ENCODE measurements around the gene SLU7.
A peak's percentile ranks its signal among the peaks of the same experiment; 100 is the strongest.

SLU7 gene

DNA sequence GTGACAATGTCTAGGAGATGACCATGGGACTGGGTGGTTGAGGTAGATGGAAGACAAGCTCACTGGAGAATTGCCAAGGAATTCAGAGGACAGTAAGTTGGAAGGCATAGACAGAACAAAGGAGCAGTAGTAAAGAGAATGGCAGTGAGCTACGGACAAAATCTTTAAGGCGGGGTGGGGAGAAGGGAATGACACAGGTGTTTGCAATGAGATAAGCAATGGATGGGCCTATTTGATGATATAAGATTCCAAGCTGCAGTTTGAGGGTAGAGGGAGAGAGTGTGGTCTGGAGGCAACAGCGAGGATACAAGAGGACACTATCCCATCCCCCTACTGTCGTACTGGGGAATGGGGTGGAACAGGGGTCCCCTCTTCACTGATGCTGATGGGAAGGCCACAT lies 17.1 kb upstream of the SLU7 start:
- H3K9me3 ChIP-seq (ENCODE audit: control insufficient read depth, low read length): no peaks in the 10 kb centered on the region
- no peaks in the 10 kb centered on the region for H3K4me1 ChIP-seq (ENCODE audit: control insufficient read depth, insufficient read depth, low read length, poor library complexity, severe bottlenecking)
- H3K36me3 ChIP-seq (ENCODE audit: control insufficient read depth, insufficient read depth, low read length): peaks cover 3% of the 10 kb centered on the region
- no peak overlapping the region for H3K27ac ChIP-seq (ENCODE audit: low read depth, low read length, severe bottlenecking)
- 92% methylated on average over 2 of the region's 4 CpGs for WGBS, 2 experiments (ENCODE audit: insufficient coverage in 2 of 2)
- H3K4me3 ChIP-seq (ENCODE audit: extremely low read depth, insufficient read depth, low read length, poor library complexity, severe bottlenecking): no peak overlapping the region

- Histone ChIP-seq H3K9me3 (ENCODE audit: control insufficient read depth, low read length) (no peaks in the 10 kb centered on the region), H3K4me1 (ENCODE audit: control insufficient read depth, insufficient read depth, low read length, poor library complexity, severe bottlenecking) (no peaks in the 10 kb centered on the region), H3K4me3 (ENCODE audit: extremely low read depth, insufficient read depth, low read length, poor library complexity, severe bottlenecking) (no peak overlapping the region), H3K27ac (ENCODE audit: low read depth, low read length, severe bottlenecking) (no peak overlapping the region), H3K36me3 (ENCODE audit: control insufficient read depth, insufficient read depth, low read length) (peaks cover 3% of the 10 kb centered on the region)
- WGBS, 2 experiments (ENCODE audit: insufficient coverage in 2 of 2): 67 to 76% methylated on average over 1 of the region's 1 CpG
Measured at GRCh38 chr5:160435532-160435931, 16.7 kb upstream of the SLU7 start.

DNA sequence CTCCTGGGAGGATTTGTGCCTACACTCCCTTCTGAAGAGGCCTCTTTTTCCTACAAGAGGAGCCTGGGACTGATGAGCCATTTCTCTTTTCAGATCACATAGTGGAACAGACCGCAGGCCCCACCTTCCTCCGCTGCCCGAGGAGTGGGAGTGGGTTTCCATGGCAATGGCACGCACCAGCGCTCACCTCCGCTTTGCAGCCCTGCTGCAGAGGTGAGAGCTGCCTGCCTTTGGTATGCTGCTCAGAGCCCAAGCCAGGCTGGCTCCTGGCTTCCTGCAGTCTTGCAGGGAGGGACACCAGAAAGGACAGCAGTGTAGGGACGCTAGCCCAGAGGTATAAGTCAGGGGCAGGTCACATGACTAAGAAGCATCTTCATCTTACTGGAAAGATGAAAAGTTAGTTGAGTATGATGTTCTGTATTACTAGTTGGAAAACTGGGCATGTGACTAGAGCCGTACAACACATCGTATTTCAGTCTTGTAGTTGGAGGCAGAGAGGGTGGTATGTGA lies 15.2 kb upstream of the SLU7 start:
- 60 to 79% methylated on average over 6 to 8 of the region's 9 CpGs for WGBS, 2 experiments (ENCODE audit: insufficient coverage in 2 of 2)
- Histone ChIP-seq H3K4me3 (ENCODE audit: extremely low read depth, insufficient read depth, low read length, poor library complexity, severe bottlenecking) (no peak overlapping the region), H3K9me3 (ENCODE audit: control insufficient read depth, low read length) (no peaks in the 10 kb centered on the region), H3K27ac (ENCODE audit: low read depth, low read length, severe bottlenecking) (no peak overlapping the region), H3K36me3 (ENCODE audit: control insufficient read depth, insufficient read depth, low read length) (peaks cover 6% of the 10 kb centered on the region), H3K4me1 (ENCODE audit: control insufficient read depth, insufficient read depth, low read length, poor library complexity, severe bottlenecking) (no peaks in the 10 kb centered on the region)

- H3K4me1 ChIP-seq (ENCODE audit: control insufficient read depth, insufficient read depth, low read length, poor library complexity, severe bottlenecking): no peaks in the 10 kb centered on the region
- WGBS, 2 experiments (ENCODE audit: insufficient coverage in 2 of 2): 93% methylated on average over 3 of the region's 7 CpGs; no CpG with 5 or more reads in 1 of the 2 experiments
- H3K36me3 ChIP-seq (ENCODE audit: control insufficient read depth, insufficient read depth, low read length): peaks cover 19% of the 10 kb centered on the region
- H3K27ac ChIP-seq (ENCODE audit: low read depth, low read length, severe bottlenecking): no peak overlapping the region
- no peaks in the 10 kb centered on the region for H3K9me3 ChIP-seq (ENCODE audit: control insufficient read depth, low read length)
- H3K4me3 ChIP-seq (ENCODE audit: extremely low read depth, insufficient read depth, low read length, poor library complexity, severe bottlenecking): no peak overlapping the region
Measured at GRCh38 chr5:160432787-160433186, 13.9 kb upstream of the SLU7 start.

DNA sequence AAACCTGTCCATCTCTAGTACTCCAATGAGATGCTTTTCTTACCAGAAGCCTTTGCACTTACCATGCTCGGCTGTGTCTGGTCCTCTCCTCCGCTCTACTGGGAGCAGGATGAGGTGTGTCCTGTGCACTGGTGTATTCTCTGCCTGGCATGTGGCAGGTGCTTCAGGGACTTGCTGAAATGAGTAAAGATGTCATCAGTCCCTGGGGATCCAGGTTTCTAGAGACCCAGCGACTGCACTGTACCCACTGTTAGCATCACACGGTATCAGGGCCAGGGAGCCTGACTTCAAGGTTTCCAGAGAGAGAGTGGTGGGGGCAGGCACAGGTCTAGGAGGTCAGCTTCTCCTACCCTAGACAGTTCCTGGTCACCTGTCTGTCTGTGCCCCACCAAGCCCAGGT lies 13.3 kb upstream of the SLU7 start:
- no peaks in the 10 kb centered on the region for H3K4me1 ChIP-seq (ENCODE audit: control insufficient read depth, insufficient read depth, low read length, poor library complexity, severe bottlenecking)
- H3K4me3 ChIP-seq (ENCODE audit: extremely low read depth, insufficient read depth, low read length, poor library complexity, severe bottlenecking): no peak overlapping the region
- H3K9me3 ChIP-seq (ENCODE audit: control insufficient read depth, low read length): no peaks in the 10 kb centered on the region
- no peak overlapping the region for H3K27ac ChIP-seq (ENCODE audit: low read depth, low read length, severe bottlenecking)
- 88 to 89% methylated on average over 3 of the region's 4 CpGs for WGBS, 2 experiments (ENCODE audit: insufficient coverage in 2 of 2)
- peaks cover 25% of the 10 kb centered on the region for H3K36me3 ChIP-seq (ENCODE audit: control insufficient read depth, insufficient read depth, low read length)

- peaks cover 10% of the 10 kb centered on the region for H3K4me1 ChIP-seq (ENCODE audit: control insufficient read depth, insufficient read depth, low read length, poor library complexity, severe bottlenecking)
- no peak overlapping the region for H3K4me3 ChIP-seq (ENCODE audit: extremely low read depth, insufficient read depth, low read length, poor library complexity, severe bottlenecking)
- no peaks in the 10 kb centered on the region for H3K9me3 ChIP-seq (ENCODE audit: control insufficient read depth, low read length)
- WGBS, 2 experiments (ENCODE audit: insufficient coverage in 2 of 2): 93 to 100% methylated on average over 1 to 2 of the region's 4 CpGs
- peaks cover 66% of the 10 kb centered on the region for H3K36me3 ChIP-seq (ENCODE audit: control insufficient read depth, insufficient read depth, low read length)
- no peak overlapping the region for H3K27ac ChIP-seq (ENCODE audit: low read depth, low read length, severe bottlenecking)
Measured at GRCh38 chr5:160427607-160428006, 8.7 kb upstream of the SLU7 start.

- H3K4me3 ChIP-seq (ENCODE audit: extremely low read depth, insufficient read depth, low read length, poor library complexity, severe bottlenecking): peak overlapping the region; percentile 68
- WGBS, 2 experiments (ENCODE audit: insufficient coverage in 2 of 2): 20 to 49% methylated on average over 1 to 2 of the region's 2 CpGs
- peaks cover 50% of the 10 kb centered on the region for H3K36me3 ChIP-seq (ENCODE audit: control insufficient read depth, insufficient read depth, low read length)
- H3K27ac ChIP-seq (ENCODE audit: low read depth, low read length, severe bottlenecking): no peak overlapping the region
- no peaks in the 10 kb centered on the region for H3K9me3 ChIP-seq (ENCODE audit: control insufficient read depth, low read length)
- peaks cover 22% of the 10 kb centered on the region for H3K4me1 ChIP-seq (ENCODE audit: control insufficient read depth, insufficient read depth, low read length, poor library complexity, severe bottlenecking)
Measured at GRCh38 chr5:160423099-160423498, 4.2 kb upstream of the SLU7 start.

DNA sequence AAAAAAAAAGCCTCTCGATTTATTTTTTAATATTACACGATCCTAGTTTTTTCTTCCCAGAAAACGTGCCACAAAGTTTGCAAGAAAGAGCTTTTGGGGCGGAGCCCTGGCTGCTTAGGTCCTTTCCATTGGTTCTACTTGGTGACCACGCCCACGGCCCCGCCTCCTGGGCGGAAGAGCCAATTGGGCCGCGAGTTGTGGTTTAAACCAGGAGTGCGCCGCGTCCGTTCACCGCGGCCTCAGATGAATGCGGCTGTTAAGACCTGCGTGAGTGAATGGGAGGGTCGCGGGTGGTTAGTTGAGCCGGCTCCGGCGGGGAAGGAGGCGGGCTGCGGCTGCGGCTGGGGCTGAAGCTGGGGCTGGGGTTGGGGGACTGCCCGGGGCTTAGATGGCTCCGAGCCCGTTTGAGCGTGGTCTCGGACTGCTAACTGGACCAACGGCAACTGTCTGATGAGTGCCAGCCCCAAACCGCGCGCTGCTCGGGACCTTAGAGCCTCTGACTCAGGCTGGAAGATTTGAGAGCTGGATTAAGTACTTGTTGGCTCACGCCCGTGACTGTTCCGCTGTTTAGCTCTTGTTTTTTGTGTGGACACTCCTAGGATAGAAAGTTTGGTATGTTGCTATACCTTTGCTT lies 2.9 kb upstream of the SLU7 start, which contains the start of gene PTTG1:
TSS of gene PTTG1 (plus strand) at position 231 of the 634 bp plus-strand sequence. CDS start 458 bp downstream, outside the sequence.
- 0% methylated on average over 30 to 34 of the region's 39 CpGs for WGBS, 2 experiments (ENCODE audit: insufficient coverage in 2 of 2)
- peak within 1 kb of the TSS; percentile 75 for H3K27ac ChIP-seq (ENCODE audit: low read depth, low read length, severe bottlenecking)
- H3K4me1 ChIP-seq (ENCODE audit: control insufficient read depth, insufficient read depth, low read length, poor library complexity, severe bottlenecking): peaks cover 26% of the 10 kb centered on the region
- H3K36me3 ChIP-seq (ENCODE audit: control insufficient read depth, insufficient read depth, low read length): peaks cover 37% of the 10 kb centered on the region
- peak within 1 kb of the TSS; percentile 68 for H3K4me3 ChIP-seq (ENCODE audit: extremely low read depth, insufficient read depth, low read length, poor library complexity, severe bottlenecking)
- H3K9me3 ChIP-seq (ENCODE audit: control insufficient read depth, low read length): no peaks in the 10 kb centered on the region

DNA sequence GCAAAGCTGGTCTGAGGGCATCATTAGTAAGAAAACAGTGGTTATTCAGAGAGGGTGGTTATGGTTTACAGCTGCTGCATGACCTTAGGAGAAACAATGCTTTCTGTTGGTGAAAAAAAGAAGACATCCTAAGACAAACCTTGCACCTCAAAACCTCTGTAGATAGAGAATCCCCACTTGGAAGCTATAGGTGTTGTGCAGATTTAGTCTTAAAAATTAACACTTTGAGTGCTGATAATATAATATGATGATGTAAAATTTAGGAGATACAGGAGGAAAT lies 1.4 kb upstream of the SLU7 start:
- Histone ChIP-seq H3K4me1 (ENCODE audit: control insufficient read depth, insufficient read depth, low read length, poor library complexity, severe bottlenecking) (peaks cover 26% of the 10 kb centered on the region), H3K27ac (ENCODE audit: low read depth, low read length, severe bottlenecking) (no peak overlapping the region), H3K36me3 (ENCODE audit: control insufficient read depth, insufficient read depth, low read length) (peaks cover 35% of the 10 kb centered on the region), H3K9me3 (ENCODE audit: control insufficient read depth, low read length) (no peaks in the 10 kb centered on the region), H3K4me3 (ENCODE audit: extremely low read depth, insufficient read depth, low read length, poor library complexity, severe bottlenecking) (no peak overlapping the region)

DNA sequence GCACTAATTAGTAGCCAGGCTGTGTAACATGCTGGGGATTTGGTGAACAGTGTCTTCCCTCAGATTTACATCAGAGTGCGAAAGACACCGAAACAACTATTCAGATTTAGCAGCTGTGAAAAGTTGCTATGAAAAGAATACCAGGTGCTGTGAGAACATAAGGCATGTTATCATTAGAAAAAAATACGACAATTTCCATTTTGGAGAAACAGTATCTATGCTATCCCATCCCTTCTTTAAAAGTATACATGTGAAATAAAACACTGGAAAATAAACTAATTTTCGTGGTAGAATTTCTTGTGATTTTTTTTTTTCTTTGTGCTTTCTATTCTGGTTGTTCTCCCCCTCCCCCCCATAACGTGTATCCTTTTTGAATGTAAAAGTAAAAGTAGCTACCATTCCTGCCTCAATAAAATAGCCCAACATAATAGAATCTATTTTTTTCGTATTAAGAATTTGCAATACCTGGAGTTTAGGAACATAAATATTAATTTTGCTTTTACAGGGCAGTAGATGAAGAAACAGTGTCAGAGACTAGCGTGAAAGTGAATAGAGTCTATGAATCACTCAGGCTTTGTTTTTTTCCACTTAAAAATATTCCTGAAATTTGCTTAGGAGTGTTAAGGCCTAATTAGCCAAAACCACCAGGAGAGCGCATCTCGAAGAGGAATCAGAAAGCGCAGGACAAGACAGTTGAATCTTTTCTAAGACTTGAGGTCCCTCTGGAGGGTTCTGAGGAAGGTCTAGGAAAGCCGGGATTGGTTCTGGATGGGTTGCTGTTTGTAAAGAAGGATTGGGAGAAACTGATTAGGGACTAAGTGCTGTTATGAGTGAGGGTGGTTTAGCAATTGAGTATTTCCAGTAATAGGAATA lies 813 bp upstream of the SLU7 start:
- peaks cover 26% of the 10 kb centered on the region for H3K4me1 ChIP-seq (ENCODE audit: control insufficient read depth, insufficient read depth, low read length, poor library complexity, severe bottlenecking)
- 80 to 90% methylated on average over 4 to 6 of the region's 11 CpGs for WGBS, 2 experiments (ENCODE audit: insufficient coverage in 2 of 2)
- H3K36me3 ChIP-seq (ENCODE audit: control insufficient read depth, insufficient read depth, low read length): peaks cover 29% of the 10 kb centered on the region
- no peaks in the 10 kb centered on the region for H3K9me3 ChIP-seq (ENCODE audit: control insufficient read depth, low read length)
- peak overlapping the region; percentile 90 for H3K27ac ChIP-seq (ENCODE audit: low read depth, low read length, severe bottlenecking)
- peak overlapping the region; percentile 88 for H3K4me3 ChIP-seq (ENCODE audit: extremely low read depth, insufficient read depth, low read length, poor library complexity, severe bottlenecking)

All from mesodermal cell (in vitro differentiated cells).